DOHH2 (cell line): Measurements from ENCODE around the gene ORC3.
"Not testable (repeated sequence)": the region's sequence is repeated elsewhere in the genome, so short reads cannot be mapped to it uniquely, and the experiment has no call there.

ENCODE experiments used
- H3F3A ChIP-seq: fragments of 200-600 bp; sonication (generic), shearing (Covaris generic); 2 replicates; pipeline ENCODE4 v1.6.0; 2016; ENCODE audit warnings: antibody characterized with exemption, mild to moderate bottlenecking; ENCODE audit not compliant: control insufficient read depth, insufficient read depth
- H3K27ac ChIP-seq: fragments of 200-600 bp; sonication (generic); 2 replicates; pipeline ENCODE4 v1.5.1; 2014; ENCODE audit warnings: low read depth, mild to moderate bottlenecking, low read length, moderate library complexity
- H3K27me3 ChIP-seq: fragments of 200-600 bp; sonication (generic); 2 replicates; pipeline ENCODE4 v1.6.1; 2014; ENCODE audit warnings: mild to moderate bottlenecking, low read length, mixed read lengths; ENCODE audit not compliant: control insufficient read depth
- H3K36me3 ChIP-seq: fragments of 200-600 bp; sonication (generic); 2 replicates; pipeline ENCODE4 v1.6.1; 2014; ENCODE audit warnings: mild to moderate bottlenecking, low read length, moderate library complexity, mixed read lengths; ENCODE audit not compliant: control insufficient read depth
- H3K4me1 ChIP-seq: fragments of 200-600 bp; sonication (generic); 2 replicates; pipeline ENCODE4 v1.6.1; 2014; ENCODE audit warnings: mild to moderate bottlenecking, low read length, mixed read lengths; ENCODE audit not compliant: control insufficient read depth
- H3K4me2 ChIP-seq: fragments of 200-600 bp; sonication (generic); 2 replicates; pipeline ENCODE4 v1.6.0; 2014; ENCODE audit warnings: mild to moderate bottlenecking, low read length, moderate library complexity
- H3K4me3 ChIP-seq: fragments of 200-600 bp; sonication (generic); 2 replicates; pipeline ENCODE4 v1.5.1; 2014; ENCODE audit warnings: mild to moderate bottlenecking, low read length, mixed read lengths
- H3K79me2 ChIP-seq: fragments of 200-600 bp; sonication (generic); 2 replicates; pipeline ENCODE4 v1.6.1; 2014; ENCODE audit warnings: mild to moderate bottlenecking, low read length, mixed read lengths; ENCODE audit not compliant: control insufficient read depth
- H3K9me2 ChIP-seq: fragments of 200-600 bp; sonication (generic); replicated peaks from 2 replicates; pipeline ENCODE4 v1.6.1; 2014; ENCODE audit warnings: mild to moderate bottlenecking, low read length, mixed read lengths; ENCODE audit not compliant: control insufficient read depth
- H3K9me3 ChIP-seq: fragments of 200-600 bp; sonication (generic); 2 replicates; pipeline ENCODE4 v1.6.1; 2014; ENCODE audit warnings: antibody characterized with exemption, low read length, mixed read lengths; ENCODE audit not compliant: control insufficient read depth, insufficient read depth
- H4K20me1 ChIP-seq: fragments of 200-600 bp; sonication (generic); 2 replicates; pipeline ENCODE4 v1.6.0; 2014; ENCODE audit warnings: low read depth, mild to moderate bottlenecking, antibody characterized with exemption, low read length, moderate library complexity; ENCODE audit not compliant: control insufficient read depth, insufficient read depth
- EZH2phosphoT487 ChIP-seq: fragments of 200-600 bp; sonication (generic); IDR thresholded peaks from 2 replicates; pipeline ENCODE4 v1.6.1; 2017; ENCODE audit warnings: borderline replicate concordance, mild to moderate bottlenecking, antibody characterized with exemption, low read length, moderate library complexity, mixed read lengths
- TF ChIP-seq, protein P1 (sequence below): fragments of 200-600 bp; sonication (generic); IDR thresholded peaks from one replicate; pipeline ENCODE4 v1.5.1; 2014; ENCODE audit warnings: antibody characterized with exemption, mild to moderate bottlenecking, low read depth, low read length; ENCODE audit not compliant: poor library complexity, severe bottlenecking

ORC3 gene

GRCh38 chr6:87606199-87606598 lies 16.3 kb downstream of the ORC3 start:
- Histone ChIP-seq H3K4me3 (no peak overlapping the region), H3K27ac (no peak overlapping the region), H3K9me2 (no peaks in the 10 kb centered on the region), H4K20me1 (no peaks in the 10 kb centered on the region), H3K9me3 (no peaks in the 10 kb centered on the region), H3F3A (peaks cover 3% of the 10 kb centered on the region), H3K4me1 (no peaks in the 10 kb centered on the region), H3K4me2 (no peak overlapping the region), H3K79me2 (no peaks in the 10 kb centered on the region), H3K27me3 (no peaks in the 10 kb centered on the region), H3K36me3 (peaks cover 50% of the 10 kb centered on the region)
- TF ChIP-seq EZH2phosphoT487: no peak
- TF ChIP-seq, protein P1, sequence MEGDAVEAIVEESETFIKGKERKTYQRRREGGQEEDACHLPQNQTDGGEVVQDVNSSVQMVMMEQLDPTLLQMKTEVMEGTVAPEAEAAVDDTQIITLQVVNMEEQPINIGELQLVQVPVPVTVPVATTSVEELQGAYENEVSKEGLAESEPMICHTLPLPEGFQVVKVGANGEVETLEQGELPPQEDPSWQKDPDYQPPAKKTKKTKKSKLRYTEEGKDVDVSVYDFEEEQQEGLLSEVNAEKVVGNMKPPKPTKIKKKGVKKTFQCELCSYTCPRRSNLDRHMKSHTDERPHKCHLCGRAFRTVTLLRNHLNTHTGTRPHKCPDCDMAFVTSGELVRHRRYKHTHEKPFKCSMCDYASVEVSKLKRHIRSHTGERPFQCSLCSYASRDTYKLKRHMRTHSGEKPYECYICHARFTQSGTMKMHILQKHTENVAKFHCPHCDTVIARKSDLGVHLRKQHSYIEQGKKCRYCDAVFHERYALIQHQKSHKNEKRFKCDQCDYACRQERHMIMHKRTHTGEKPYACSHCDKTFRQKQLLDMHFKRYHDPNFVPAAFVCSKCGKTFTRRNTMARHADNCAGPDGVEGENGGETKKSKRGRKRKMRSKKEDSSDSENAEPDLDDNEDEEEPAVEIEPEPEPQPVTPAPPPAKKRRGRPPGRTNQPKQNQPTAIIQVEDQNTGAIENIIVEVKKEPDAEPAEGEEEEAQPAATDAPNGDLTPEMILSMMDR: no peak

GRCh38 chr6:87608802-87609201 lies 18.9 kb downstream of the ORC3 start:
- no peaks in the 10 kb centered on the region for H3K79me2 ChIP-seq
- peaks cover 58% of the 10 kb centered on the region for H3K36me3 ChIP-seq
- no peak overlapping the region for H3K4me3 ChIP-seq
- TF ChIP-seq, protein P1: no peak
- no peak for TF ChIP-seq EZH2phosphoT487
- H3F3A ChIP-seq: peaks cover 3% of the 10 kb centered on the region
- H3K9me3 ChIP-seq: no peaks in the 10 kb centered on the region
- no peak overlapping the region for H3K27ac ChIP-seq
- H4K20me1 ChIP-seq: no peaks in the 10 kb centered on the region
- H3K27me3 ChIP-seq: no peaks in the 10 kb centered on the region
- H3K4me1 ChIP-seq: no peaks in the 10 kb centered on the region
- no peaks in the 10 kb centered on the region for H3K9me2 ChIP-seq
- H3K4me2 ChIP-seq: no peak overlapping the region

DNA sequence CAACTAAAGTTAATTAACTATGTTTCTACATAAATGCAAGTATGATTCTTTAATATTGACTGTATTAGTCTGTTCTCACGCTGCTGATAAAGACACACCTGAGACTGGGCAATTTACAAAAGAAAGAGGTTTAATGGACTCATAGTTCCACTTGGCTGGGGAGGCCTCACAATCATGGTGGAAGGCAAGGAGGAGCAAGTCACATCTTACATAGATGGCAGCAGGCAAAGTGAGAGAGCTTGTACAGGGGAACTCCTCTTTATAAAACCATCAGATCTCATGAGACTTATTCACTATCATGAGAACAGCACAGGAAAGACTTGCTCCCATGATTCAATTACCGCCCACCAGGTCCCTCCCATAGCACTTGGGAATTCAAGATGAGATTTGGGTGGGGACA lies 23.1 kb downstream of the ORC3 start:
- not testable (repeated sequence) for H4K20me1 ChIP-seq, H3K27ac ChIP-seq

GRCh38 chr6:87617405-87617804 lies 27.5 kb downstream of the ORC3 start:
- Histone ChIP-seq H3K4me1 (no peaks in the 10 kb centered on the region), H3K4me2 (no peak overlapping the region), H3K27me3 (no peaks in the 10 kb centered on the region), H3K9me2 (no peaks in the 10 kb centered on the region), H3K79me2 (no peaks in the 10 kb centered on the region), H3K36me3 (peaks cover 32% of the 10 kb centered on the region), H3K4me3 (no peak overlapping the region), H3K27ac (no peak overlapping the region), H3K9me3 (no peaks in the 10 kb centered on the region), H4K20me1 (no peaks in the 10 kb centered on the region), H3F3A (no peaks in the 10 kb centered on the region)
- TF ChIP-seq, protein P1: no peak
- no peak for TF ChIP-seq EZH2phosphoT487

More for the DNA sequence above, 23.1 kb downstream of the ORC3 start:
- not testable (repeated sequence) for H3F3A ChIP-seq, H3K27me3 ChIP-seq, H3K9me3 ChIP-seq, H3K4me2 ChIP-seq, H3K4me3 ChIP-seq, H3K9me2 ChIP-seq, H3K79me2 ChIP-seq, H3K4me1 ChIP-seq
- H3K36me3 ChIP-seq: peaks cover 47% of the 10 kb centered on the region
